ENCODE results near the gene NSMCE1.

DNA sequence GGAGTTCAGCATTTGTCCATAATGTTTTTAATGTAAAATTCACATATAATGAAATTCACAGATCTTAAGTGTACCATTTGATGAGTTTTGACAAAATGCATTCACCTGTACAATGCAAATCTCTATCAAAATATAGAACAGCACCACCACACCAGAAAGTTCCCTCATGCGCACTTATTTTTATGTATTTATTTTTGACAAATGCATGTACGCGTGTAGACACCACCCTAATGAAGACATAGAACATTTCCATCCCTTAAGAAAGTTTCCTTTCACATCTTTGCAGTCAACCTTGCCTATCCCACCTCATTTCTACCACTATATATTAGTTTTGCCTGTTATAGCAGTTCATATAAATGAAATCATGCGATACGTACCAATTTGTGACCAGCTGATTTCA, 29.6 kb upstream of the NSMCE1 start:
- no peak for TF ChIP-seq EZH2 (IDR thresholded peaks at IDR 0.05; ENCODE audit: low read depth, low read length, severe bottlenecking)
- TF ChIP-seq, protein P1, sequence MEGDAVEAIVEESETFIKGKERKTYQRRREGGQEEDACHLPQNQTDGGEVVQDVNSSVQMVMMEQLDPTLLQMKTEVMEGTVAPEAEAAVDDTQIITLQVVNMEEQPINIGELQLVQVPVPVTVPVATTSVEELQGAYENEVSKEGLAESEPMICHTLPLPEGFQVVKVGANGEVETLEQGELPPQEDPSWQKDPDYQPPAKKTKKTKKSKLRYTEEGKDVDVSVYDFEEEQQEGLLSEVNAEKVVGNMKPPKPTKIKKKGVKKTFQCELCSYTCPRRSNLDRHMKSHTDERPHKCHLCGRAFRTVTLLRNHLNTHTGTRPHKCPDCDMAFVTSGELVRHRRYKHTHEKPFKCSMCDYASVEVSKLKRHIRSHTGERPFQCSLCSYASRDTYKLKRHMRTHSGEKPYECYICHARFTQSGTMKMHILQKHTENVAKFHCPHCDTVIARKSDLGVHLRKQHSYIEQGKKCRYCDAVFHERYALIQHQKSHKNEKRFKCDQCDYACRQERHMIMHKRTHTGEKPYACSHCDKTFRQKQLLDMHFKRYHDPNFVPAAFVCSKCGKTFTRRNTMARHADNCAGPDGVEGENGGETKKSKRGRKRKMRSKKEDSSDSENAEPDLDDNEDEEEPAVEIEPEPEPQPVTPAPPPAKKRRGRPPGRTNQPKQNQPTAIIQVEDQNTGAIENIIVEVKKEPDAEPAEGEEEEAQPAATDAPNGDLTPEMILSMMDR (IDR thresholded peaks at IDR 0.05; ENCODE audit: control extremely low read depth in 1 of 3, insufficient read depth in 1 of 3, low read depth in 1 of 3, low read length in 3 of 3): no peak
- no peak for TF ChIP-seq SP1 (IDR thresholded peaks at IDR 0.05; ENCODE audit: low read depth, low read length)
- TF ChIP-seq HDAC6 (IDR thresholded peaks at IDR 0.05; ENCODE audit: low read depth, low read length): no peak

Measured in H1 (cell line).